WERI-Rb-1 (cell line): ENCODE data around the gene CLDND2.

ENCODE experiments used
- DNase-seq: peaks from one replicate; pipeline ENCODE4 v3.0.0-alpha.2; 2020
- H3K27ac ChIP-seq: fragments of 250-450 bp; sonication (Bioruptor Pico); 2 replicates; pipeline ENCODE4 v1.5.1; 2020; ENCODE audit warnings: mild to moderate bottlenecking, moderate library complexity
- H3K27me3 ChIP-seq: fragments of 250-450 bp; sonication (Bioruptor Pico); 2 replicates; pipeline ENCODE4 v1.5.1; 2021; ENCODE audit warnings: mild to moderate bottlenecking, low read depth, moderate library complexity; ENCODE audit not compliant: insufficient read depth, severe bottlenecking
- H3K36me3 ChIP-seq: fragments of 250-450 bp; sonication (Bioruptor Pico); 2 replicates; pipeline ENCODE4 v1.5.1; 2020; ENCODE audit warnings: mild to moderate bottlenecking, moderate library complexity
- H3K4me3 ChIP-seq: 2 replicates; pipeline ENCODE4 v1.5.1; 2011; ENCODE audit warnings: low read depth, mild to moderate bottlenecking, control low read depth, low read length
- H3K9me3 ChIP-seq: fragments of 250-450 bp; sonication (Bioruptor Pico); 2 replicates; pipeline ENCODE4 v1.5.1; 2021; ENCODE audit warnings: mild to moderate bottlenecking, moderate library complexity; ENCODE audit not compliant: severe bottlenecking
- TF ChIP-seq, protein P1 (sequence below): IDR thresholded peaks from 2 replicates; pipeline ENCODE4 v1.5.1; 2011; ENCODE audit warnings: low read depth, mild to moderate bottlenecking, control low read depth, inconsistent platforms, low read length

The CLDND2 gene

DNA sequence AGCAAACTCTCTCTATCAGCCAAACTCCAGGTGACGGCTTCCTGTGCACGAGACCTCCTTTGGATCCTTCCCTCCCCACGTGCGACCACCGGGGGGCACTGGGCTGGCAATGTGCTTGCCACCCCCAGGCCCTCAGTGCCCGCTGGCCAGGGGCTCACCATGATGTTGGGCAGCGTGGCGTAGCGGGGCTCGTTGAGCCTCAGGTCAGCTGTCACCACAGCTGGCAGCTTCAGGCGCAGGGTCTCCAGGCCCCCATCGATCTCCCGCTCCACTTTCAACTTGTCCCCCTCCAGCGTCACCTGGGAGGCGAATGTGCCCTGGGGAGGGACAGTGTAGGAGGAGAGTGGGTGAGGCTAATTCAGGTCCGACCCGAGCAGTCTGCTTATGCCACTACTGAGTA is 22.1 kb downstream of the CLDND2 start:
- H3K4me3 ChIP-seq, result no peak overlapping the region
- TF ChIP-seq, protein P1, sequence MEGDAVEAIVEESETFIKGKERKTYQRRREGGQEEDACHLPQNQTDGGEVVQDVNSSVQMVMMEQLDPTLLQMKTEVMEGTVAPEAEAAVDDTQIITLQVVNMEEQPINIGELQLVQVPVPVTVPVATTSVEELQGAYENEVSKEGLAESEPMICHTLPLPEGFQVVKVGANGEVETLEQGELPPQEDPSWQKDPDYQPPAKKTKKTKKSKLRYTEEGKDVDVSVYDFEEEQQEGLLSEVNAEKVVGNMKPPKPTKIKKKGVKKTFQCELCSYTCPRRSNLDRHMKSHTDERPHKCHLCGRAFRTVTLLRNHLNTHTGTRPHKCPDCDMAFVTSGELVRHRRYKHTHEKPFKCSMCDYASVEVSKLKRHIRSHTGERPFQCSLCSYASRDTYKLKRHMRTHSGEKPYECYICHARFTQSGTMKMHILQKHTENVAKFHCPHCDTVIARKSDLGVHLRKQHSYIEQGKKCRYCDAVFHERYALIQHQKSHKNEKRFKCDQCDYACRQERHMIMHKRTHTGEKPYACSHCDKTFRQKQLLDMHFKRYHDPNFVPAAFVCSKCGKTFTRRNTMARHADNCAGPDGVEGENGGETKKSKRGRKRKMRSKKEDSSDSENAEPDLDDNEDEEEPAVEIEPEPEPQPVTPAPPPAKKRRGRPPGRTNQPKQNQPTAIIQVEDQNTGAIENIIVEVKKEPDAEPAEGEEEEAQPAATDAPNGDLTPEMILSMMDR, result 0 out of 2 replicates have a peak, but pooled peaks have one; percentile 12
- DNase-seq, result peak; percentile 5
- H3K9me3 ChIP-seq, result peaks cover 3% of the 10 kb centered on the region
- peaks cover 27% of the 10 kb centered on the region for H3K36me3 ChIP-seq
- no peaks in the 10 kb centered on the region for H3K27me3 ChIP-seq
- H3K27ac ChIP-seq, result no peak overlapping the region

DNA sequence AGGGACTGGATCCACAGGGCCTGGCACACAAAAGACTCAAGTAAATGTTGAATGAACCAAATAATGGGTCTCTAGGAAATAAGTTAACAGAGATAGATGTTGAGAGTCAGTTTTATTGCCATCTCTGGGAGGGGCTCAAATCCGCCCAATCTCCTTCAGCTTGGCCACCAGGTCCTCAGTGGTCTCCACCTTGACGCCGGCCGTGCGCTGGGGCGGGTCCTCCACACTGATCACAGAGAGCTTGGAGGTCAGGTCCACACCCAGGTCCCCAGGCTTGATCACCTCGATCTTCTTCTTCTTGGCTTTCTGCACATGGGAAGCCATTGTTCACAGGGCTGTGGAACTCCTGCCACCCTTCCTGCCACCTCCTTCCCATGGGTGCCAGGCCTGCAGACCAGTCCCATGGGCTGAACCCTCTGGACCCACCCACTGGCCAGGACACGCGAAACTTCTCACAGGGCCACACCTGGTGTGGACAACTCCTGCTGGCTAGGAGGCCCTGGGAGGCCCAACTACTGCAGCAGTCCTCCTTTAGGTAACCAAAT is 23.7 kb downstream of the CLDND2 start:
- no peaks in the 10 kb centered on the region for H3K27me3 ChIP-seq
- peaks cover 19% of the 10 kb centered on the region for H3K36me3 ChIP-seq
- no peak overlapping the region for H3K27ac ChIP-seq
- DNase-seq, result peak; percentile 1
- H3K4me3 ChIP-seq, result no peak overlapping the region
- TF ChIP-seq, protein P1, result no peak
- H3K9me3 ChIP-seq, result no peaks in the 10 kb centered on the region

DNA sequence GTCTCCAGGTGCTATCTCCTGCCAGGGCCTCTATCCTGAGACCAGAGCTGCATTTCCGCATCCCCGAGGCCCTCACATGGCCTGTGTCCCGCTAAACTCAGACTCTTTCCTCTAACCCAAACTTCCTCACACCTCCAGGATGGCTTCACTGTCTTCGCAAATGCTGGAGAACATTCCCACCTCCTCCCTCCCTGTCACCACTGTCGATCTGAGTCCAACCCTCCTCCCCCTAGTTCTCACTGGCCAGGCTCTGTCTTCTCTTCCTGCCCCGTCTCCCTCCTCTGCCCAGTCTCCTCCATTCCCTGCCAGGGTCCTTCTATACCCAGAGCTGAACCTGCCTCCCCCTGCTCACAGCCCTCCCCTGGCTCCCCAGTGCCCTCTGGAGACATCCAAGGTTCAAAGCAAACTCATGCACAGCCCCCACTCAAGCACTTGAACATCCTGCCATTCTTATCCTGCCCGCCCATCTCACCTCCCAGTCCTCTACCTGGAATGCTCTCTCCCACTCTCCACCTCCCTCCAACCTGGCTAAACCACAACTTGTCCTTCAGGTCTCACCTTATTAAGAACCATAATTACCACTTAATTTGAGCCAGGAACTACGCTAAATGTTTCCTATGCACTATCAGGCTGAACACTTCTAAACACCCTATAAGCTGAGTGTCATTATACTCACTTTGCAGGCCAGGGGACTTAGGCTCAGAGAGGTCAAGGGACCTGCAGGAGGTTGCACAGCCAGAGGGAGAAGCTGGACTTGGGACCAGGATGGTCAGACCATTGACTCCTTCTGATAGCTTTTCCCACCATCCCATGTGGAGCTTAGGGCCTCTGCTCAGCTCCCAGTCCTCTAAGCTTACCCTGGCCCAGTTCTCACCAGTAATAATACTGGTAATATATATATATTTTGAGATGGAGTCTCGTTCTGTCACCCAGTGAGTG is 25.9 kb downstream of the CLDND2 start:
- no peaks in the 10 kb centered on the region for H3K27me3 ChIP-seq
- no peak overlapping the region for H3K27ac ChIP-seq
- no peak overlapping the region for H3K4me3 ChIP-seq
- H3K9me3 ChIP-seq, result no peaks in the 10 kb centered on the region
- H3K36me3 ChIP-seq, result peaks cover 13% of the 10 kb centered on the region
- no peak for DNase-seq
- TF ChIP-seq, protein P1, result no peak

DNA sequence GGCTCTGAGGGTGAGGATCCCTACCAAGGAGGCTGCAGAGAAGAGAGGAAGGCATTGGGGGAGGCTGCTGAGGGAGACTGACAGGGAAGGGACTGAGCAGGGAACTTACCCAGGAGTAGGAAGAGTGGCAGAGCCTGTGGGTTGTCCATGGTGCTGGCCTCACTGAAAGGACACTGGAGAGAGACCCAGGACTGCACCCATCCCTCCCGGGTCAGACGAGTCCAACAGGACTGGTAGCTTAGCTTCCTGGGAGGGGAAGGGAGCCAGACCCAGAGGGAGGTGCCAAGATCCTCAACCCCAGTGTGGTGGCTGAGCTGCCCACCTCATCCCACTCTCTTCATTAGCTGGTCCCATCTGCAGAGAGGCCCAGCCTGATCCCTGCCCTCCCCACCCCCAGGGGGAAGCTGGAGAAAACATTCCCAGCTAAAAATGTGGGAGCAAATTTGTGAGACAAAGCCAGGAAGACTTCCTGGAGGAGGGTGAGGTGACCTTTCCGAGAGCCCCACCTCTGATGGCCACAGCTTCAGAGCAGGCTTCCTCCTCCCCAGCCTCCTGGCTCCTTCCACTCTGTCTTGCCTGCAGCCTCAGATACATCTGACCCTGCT is 26.7 kb downstream of the CLDND2 start, which contains the start of gene VSIG10L:
Gene VSIG10L (minus strand): TSS at position 164 of the 605 bp plus-strand sequence. CDS start 15 bp downstream, at position 149.
- Histone ChIP-seq H3K9me3 (no peaks in the 10 kb centered on the region), H3K4me3 (no peak within 1 kb of the TSS), H3K27me3 (no peaks in the 10 kb centered on the region), H3K36me3 (peaks cover 13% of the 10 kb centered on the region), H3K27ac (no peak within 1 kb of the TSS)
- no peak for DNase-seq
- TF ChIP-seq, protein P1, result no peak

DNA sequence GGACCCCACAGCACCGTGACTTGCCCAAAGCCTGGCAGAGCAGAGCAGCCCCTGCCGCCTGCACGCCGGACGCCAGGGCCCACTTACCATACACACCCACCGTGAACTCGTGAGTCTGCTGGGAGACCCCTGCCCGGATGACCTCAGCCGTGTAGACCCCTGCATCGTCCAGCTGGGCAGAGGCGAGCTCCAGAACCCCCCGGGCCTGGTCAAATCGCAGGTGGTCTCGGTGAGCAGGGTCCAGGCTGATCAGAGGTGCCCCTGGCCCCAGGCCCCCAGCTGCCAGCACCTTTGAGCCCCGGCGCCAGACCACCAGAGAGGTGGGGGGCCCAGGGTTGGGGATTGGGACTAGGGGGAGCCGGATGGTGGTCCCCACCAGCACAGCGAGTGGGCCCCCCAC is 27.7 kb downstream of the CLDND2 start:
- Histone ChIP-seq H3K4me3 (no peak overlapping the region; the same call in 1 of the 2 replicates), H3K36me3 (peaks cover 8% of the 10 kb centered on the region; the same call in 1 of the 2 replicates)

More for the DNA sequence above, 27.7 kb downstream of the CLDND2 start:
- TF ChIP-seq, protein P1, result no peak
- H3K9me3 ChIP-seq, result no peaks in the 10 kb centered on the region
- DNase-seq, result no peak
- no peaks in the 10 kb centered on the region for H3K27me3 ChIP-seq
- no peak overlapping the region; the same call in 1 of the 2 replicates for H3K27ac ChIP-seq
